B cell (primary cell): ENCODE data around the gene CELF6. TPM values are rescaled to one million over a fixed set of nuclear protein-coding genes. Genes with fewer than 3 reads are reported as not detected.
A peak's percentile ranks its signal among the peaks of the same experiment; 100 is the strongest.

Source experiments
- ATAC-seq: fragments of 200-7000 bp; cut with Tn5 transposase; one replicate; pipeline ENCODE4 v1.10.0; 2021; ENCODE audit warnings: low read depth, mild to moderate bottlenecking, moderate number of reproducible peaks, moderate library complexity
- CTCF ChIA-PET: fragments of 350-600 bp; sonication (Branson Sonifier 250); formaldehyde crosslinking; loops from one replicate; lab custom pipeline; 2021; ENCODE audit warnings: antibody characterized with exemption, inconsistent platforms; lab: Charles Lee
- POLR2A ChIA-PET: fragments of 350-600 bp; sonication (Branson Sonifier 250); formaldehyde crosslinking; loops from one replicate; lab custom pipeline; 2021; ENCODE audit warnings: antibody characterized with exemption; lab: Charles Lee
- DNase-seq: peaks from one replicate; pipeline ENCODE4 v3.0.0; 2013
- H2AFZ ChIP-seq: 2 replicates; pipeline ENCODE4 v1.6.1; 2012; ENCODE audit warnings: mild to moderate bottlenecking, low read depth, low read length; ENCODE audit not compliant: insufficient read depth, poor library complexity, severe bottlenecking
- H3K27ac ChIP-seq, 2 donors: 1 replicate in 1 of 2; 2 replicates in 1 of 2; pipeline ENCODE4 v1.5.1; 2012 to 2013; ENCODE audit warnings: low read length in 2 of 2, mild to moderate bottlenecking in 2 of 2, moderate library complexity in 1 of 2
- H3K27me3 ChIP-seq, 4 experiments: fragments of 200-600 bp in 1 of 4; sonication (generic) in 1 of 4; replicated peaks in 1 of 4; 1 replicate in 2 of 4; 2 replicates in 2 of 4; pipeline versions ENCODE4 v1.6.1 to v1.7.0; 2013 to 2016; ENCODE audit warnings: low read length in 3 of 4, mild to moderate bottlenecking in 2 of 4, mixed read lengths in 1 of 4, moderate library complexity in 1 of 4; ENCODE audit not compliant: insufficient read depth in 4 of 4, control insufficient read depth in 3 of 4; ENCODE audit errors: control extremely low read depth in 1 of 4
- H3K36me3 ChIP-seq, 2 experiments: replicated peaks in 1 of 2; 1 replicate in 1 of 2; 2 replicates in 1 of 2; pipeline versions ENCODE4 v1.6.1 to v1.7.1; 2013; ENCODE audit warnings: low read length in 1 of 2; ENCODE audit not compliant: insufficient read depth in 2 of 2, control insufficient read depth in 1 of 2; ENCODE audit errors: control extremely low read depth in 1 of 2, extremely low read depth in 1 of 2
- H3K4me1 ChIP-seq, 2 donors: fragments of 200-600 bp in 1 of 2; sonication (generic) in 1 of 2; 1 replicate in 1 of 2; 2 replicates in 1 of 2; pipeline versions ENCODE4 v1.5.1 to v1.6.1; 2013 to 2017; ENCODE audit warnings: low read length in 2 of 2; ENCODE audit not compliant: control insufficient read depth in 2 of 2, insufficient read depth in 2 of 2
- H3K4me2 ChIP-seq: replicated peaks from 2 replicates; pipeline ENCODE3; 2012; ENCODE audit warnings: mild to moderate bottlenecking, low read depth, low read length; ENCODE audit not compliant: poor library complexity, severe bottlenecking
- H3K4me3 ChIP-seq, 5 experiments: fragments of 200-600 bp in 1 of 5; sonication (generic) in 1 of 5; 1 replicate in 3 of 5; 2 replicates in 2 of 5; pipeline versions ENCODE4 v1.5.1 to v1.7.0; 2011 to 2016; ENCODE audit warnings: low read length in 4 of 5, mild to moderate bottlenecking in 4 of 5, low read depth in 2 of 5, control low read depth in 1 of 5, moderate library complexity in 1 of 5; ENCODE audit not compliant: insufficient read depth in 1 of 5; ENCODE audit errors: control extremely low read depth in 1 of 5, extremely low read depth in 1 of 5
- H3K79me2 ChIP-seq: fragments of 200-600 bp; sonication (generic); one replicate; pipeline ENCODE4 v1.6.0; 2016; ENCODE audit warnings: low read length; ENCODE audit not compliant: control insufficient read depth, insufficient read depth
- H3K9ac ChIP-seq: fragments of 200-600 bp; sonication (generic); 2 replicates; pipeline ENCODE4 v1.6.1; 2017; ENCODE audit warnings: mild to moderate bottlenecking, low read length, moderate library complexity
- H3K9me3 ChIP-seq, 3 donors: one replicate each; pipeline versions ENCODE4 v1.6.1 to v1.7.1; 2013; ENCODE audit warnings: low read length in 2 of 3; ENCODE audit not compliant: control insufficient read depth in 2 of 3, insufficient read depth in 1 of 3; ENCODE audit errors: control extremely low read depth in 1 of 3
- H4K20me1 ChIP-seq: 2 replicates; pipeline ENCODE4 v1.6.0; 2012; ENCODE audit warnings: mild to moderate bottlenecking, low read length; ENCODE audit not compliant: insufficient read depth, control insufficient read depth, poor library complexity, severe bottlenecking
- H3K27ac Mint-ChIP-seq: one replicate; pipeline ENCODE4 v1.8.0; 2021; ENCODE audit warnings: mixed read lengths
- H3K27me3 Mint-ChIP-seq: one replicate; pipeline ENCODE4 v1.8.0; 2021; ENCODE audit warnings: mixed read lengths
- H3K4me1 Mint-ChIP-seq: one replicate; pipeline ENCODE4 v1.8.0; 2021; ENCODE audit warnings: mixed read lengths
- H3K4me3 Mint-ChIP-seq: one replicate; pipeline ENCODE4 v1.8.0; 2021; ENCODE audit warnings: mixed read lengths
- H3K9me3 Mint-ChIP-seq: one replicate; pipeline ENCODE4 v1.8.0; 2022; ENCODE audit warnings: mixed read lengths; ENCODE audit not compliant: insufficient read depth
- EZH2 ChIP-seq: IDR thresholded peaks from 2 replicates; pipeline ENCODE4 v1.6.1; 2012; ENCODE audit warnings: borderline replicate concordance, low read depth, mild to moderate bottlenecking, moderate library complexity, low read length; ENCODE audit not compliant: insufficient read depth, poor library complexity, severe bottlenecking
- WGBS: methylation state at CpG from one replicate; pipeline ENCODE4 v1.1.5; 2013; ENCODE audit warnings: missing lambda C conversion rate; ENCODE audit not compliant: insufficient coverage; 5-methylcytosine and 5-hydroxymethylcytosine counted together
- intact Hi-C: fragments of 100-400 bp; cut with micrococcal nuclease; formaldehyde crosslinking; loops from one replicate; pipeline ENCODE4 v1.10.0; 2022
- polyA plus RNA-seq: library from polyadenylated mRNA; depleted of rRNA; stranded (reverse); fragments of >200 nt; gene quantifications from 2 replicates; pipeline ENCODE4 v1.2.3, GENCODE V29; 2012
- total RNA-seq, 2 donors: library from RNA; stranded (reverse); fragments of 120-200 nt in 1 of 2; gene quantifications; 1 replicate in 1 of 2; 2 replicates in 1 of 2; pipeline versions ENCODE4 v1.2.3 to v1.2.4, GENCODE V29; 2013 to 2022
- TF ChIP-seq, protein P1 (sequence below): fragments of 200-600 bp; IDR thresholded peaks from one replicate; pipeline ENCODE4 v1.8.0; 2022; ENCODE audit warnings: antibody characterized with exemption, mild to moderate bottlenecking

CELF6 gene
- total and polyA plus RNA-seq, 2 donors (not counting 1 experiment from before 2014, with no cell fraction given) = 5.3 to 8.5 TPM

DNA sequence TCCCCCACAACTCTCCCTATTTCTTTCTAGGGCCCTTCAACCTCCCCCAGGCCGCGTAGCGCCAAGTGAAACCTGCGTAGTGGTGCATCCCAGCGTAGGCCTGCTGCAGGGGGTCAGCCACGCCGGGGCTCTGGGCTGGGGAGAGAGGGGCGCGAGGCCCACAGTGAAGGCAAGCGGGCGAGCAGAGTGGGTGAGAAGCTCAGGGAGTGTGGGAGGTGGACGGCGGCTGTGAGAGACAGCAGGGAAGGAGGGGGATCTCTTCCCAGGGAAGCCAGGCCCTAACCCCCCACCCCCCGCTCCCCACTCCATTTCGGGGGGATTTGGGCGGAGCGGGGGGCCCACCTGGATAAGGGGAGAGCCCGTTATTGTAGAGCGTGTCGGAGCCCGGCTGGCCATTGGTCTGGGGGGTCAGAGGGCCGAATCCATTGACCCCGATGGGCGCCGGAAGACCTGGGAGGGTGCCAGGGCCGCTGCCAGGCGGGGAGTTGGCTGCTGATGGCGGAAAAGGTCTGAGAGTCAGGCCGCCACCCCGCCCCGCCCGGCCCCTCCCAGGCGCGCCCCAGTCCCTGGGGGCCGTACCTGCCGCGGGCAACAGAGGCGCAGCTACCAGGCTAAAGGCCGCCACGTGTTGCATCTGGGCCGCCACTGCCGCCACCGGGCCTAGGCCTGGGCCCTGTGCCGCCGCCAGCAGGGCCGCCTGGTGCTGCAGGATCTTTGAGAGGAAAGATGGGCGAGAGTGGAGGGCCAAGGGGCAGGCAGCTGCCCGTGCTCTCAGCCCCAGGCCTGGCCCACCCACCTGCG, 31.0 kb downstream of the CELF6 start:
- no peak for DNase-seq
- WGBS = 98% methylated on average over 41 of the region's 49 CpGs
- H3K27me3 Mint-ChIP-seq = no peaks in the 10 kb centered on the region
- H3K4me1 ChIP-seq = no peaks in the 10 kb centered on the region
- no peaks in the 10 kb centered on the region for H3K9me3 Mint-ChIP-seq
- H3K4me2 ChIP-seq = no peak overlapping the region
- no peaks in the 10 kb centered on the region for H3K36me3 ChIP-seq
- no peak overlapping the region for H3K9ac ChIP-seq
- CTCF ChIA-PET = interaction anchor here (1.1 to 8.5 kb wide), 2 partner anchors 12 to 92 kb away, joined by 3 to 137 read pairs; partner anchors contain the start of gene GRAMD2A
- no peaks in the 10 kb centered on the region for H3K9me3 ChIP-seq
- no peaks in the 10 kb centered on the region for H3K4me1 Mint-ChIP-seq
- no peak for TF ChIP-seq EZH2
- TF ChIP-seq, protein P1, sequence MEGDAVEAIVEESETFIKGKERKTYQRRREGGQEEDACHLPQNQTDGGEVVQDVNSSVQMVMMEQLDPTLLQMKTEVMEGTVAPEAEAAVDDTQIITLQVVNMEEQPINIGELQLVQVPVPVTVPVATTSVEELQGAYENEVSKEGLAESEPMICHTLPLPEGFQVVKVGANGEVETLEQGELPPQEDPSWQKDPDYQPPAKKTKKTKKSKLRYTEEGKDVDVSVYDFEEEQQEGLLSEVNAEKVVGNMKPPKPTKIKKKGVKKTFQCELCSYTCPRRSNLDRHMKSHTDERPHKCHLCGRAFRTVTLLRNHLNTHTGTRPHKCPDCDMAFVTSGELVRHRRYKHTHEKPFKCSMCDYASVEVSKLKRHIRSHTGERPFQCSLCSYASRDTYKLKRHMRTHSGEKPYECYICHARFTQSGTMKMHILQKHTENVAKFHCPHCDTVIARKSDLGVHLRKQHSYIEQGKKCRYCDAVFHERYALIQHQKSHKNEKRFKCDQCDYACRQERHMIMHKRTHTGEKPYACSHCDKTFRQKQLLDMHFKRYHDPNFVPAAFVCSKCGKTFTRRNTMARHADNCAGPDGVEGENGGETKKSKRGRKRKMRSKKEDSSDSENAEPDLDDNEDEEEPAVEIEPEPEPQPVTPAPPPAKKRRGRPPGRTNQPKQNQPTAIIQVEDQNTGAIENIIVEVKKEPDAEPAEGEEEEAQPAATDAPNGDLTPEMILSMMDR = no peak
- no peaks in the 10 kb centered on the region for H3K27me3 ChIP-seq
- no peaks in the 10 kb centered on the region for H3K79me2 ChIP-seq
- no peak overlapping the region for H3K4me3 Mint-ChIP-seq
- H4K20me1 ChIP-seq = no peaks in the 10 kb centered on the region
- H3K27ac ChIP-seq = no peak overlapping the region
- no peak overlapping the region for H2AFZ ChIP-seq
- POLR2A ChIA-PET = no interaction called here
- H3K27ac Mint-ChIP-seq = no peak overlapping the region
- no peak overlapping the region for H3K4me3 ChIP-seq
- intact Hi-C loops = no loop called here
- ATAC-seq = no peak

DNA sequence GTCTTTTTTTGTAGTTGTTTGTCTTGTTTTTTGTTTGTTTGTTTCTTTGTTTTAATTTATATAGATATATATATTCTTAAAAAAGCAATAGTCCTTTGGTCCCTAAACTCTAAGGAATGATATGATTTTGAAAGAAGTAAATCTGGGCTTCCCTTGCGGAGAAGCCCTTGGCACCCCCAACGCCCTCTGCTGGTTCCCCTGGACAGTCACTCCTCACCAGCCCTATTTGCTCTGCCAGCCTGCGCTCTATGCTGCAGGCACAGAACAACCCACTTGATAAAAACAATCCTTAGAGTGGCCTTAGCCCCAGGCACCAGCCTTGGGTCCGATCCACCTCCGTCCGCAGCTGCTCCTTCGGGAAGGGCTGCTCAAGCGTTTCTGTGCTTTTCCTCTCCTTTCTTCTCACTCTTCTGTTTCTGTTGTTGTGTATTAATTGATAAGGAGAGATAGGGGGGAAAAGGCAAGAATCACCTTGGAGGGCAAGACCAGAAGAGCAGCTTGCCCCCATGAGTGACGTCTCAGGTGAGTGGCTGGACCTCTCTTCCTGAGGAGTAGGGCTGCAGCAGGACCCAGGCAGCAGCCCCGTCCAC, 33.9 kb downstream of the CELF6 start:
- DNase-seq (peak; percentile 61), ATAC-seq (peak; percentile 58)
- no peaks in the 10 kb centered on the region for H3K9me3 ChIP-seq
- ChIA-PET CTCF (interaction anchor here (0.9 to 8.5 kb wide), 6 partner anchors 11 to 89 kb away, joined by 3 to 137 read pairs (median 5); partner anchors contain the start of gene GRAMD2A), POLR2A (interaction anchor here (0.6 kb wide), 1 partner anchor 59 kb away, joined by 3 read pairs; no protein-coding TSS in a partner anchor)
- no peak overlapping the region for H3K4me3 Mint-ChIP-seq
- no peaks in the 10 kb centered on the region for H3K4me1 ChIP-seq
- H3K27me3 ChIP-seq = no peaks in the 10 kb centered on the region
- no peaks in the 10 kb centered on the region for H3K27me3 Mint-ChIP-seq
- no peak for TF ChIP-seq EZH2
- TF ChIP-seq, protein P1 = peak; percentile 76
- H3K4me3 ChIP-seq = no peak overlapping the region
- no peaks in the 10 kb centered on the region for H3K79me2 ChIP-seq
- no peaks in the 10 kb centered on the region for H3K36me3 ChIP-seq
- no peak overlapping the region for H2AFZ ChIP-seq
- H3K4me1 Mint-ChIP-seq = no peaks in the 10 kb centered on the region
- H3K27ac Mint-ChIP-seq = no peak overlapping the region
- no peak overlapping the region for H3K4me2 ChIP-seq
- no peak overlapping the region for H3K9ac ChIP-seq
- 70% methylated on average over 4 of the region's 10 CpGs for WGBS
- no peak overlapping the region for H3K27ac ChIP-seq
- intact Hi-C loops = no loop called here
- no peaks in the 10 kb centered on the region for H4K20me1 ChIP-seq
- H3K9me3 Mint-ChIP-seq = no peaks in the 10 kb centered on the region
